Thyroid gland (tissue), 4 donors: ENCODE data around the gene MTG2.

ENCODE experiments used
- POLR2A ChIP-seq, 2 donors: fragments of 450-650 bp; IDR thresholded peaks; one replicate each; pipeline ENCODE4 v1.6.1; 2017; ENCODE audit warnings: antibody characterized with exemption in 2 of 2, mild to moderate bottlenecking in 2 of 2, moderate library complexity in 1 of 2
- TF ChIP-seq, protein P1 (sequence below), 6 experiments: fragments of 200-600 bp in 3 of 6; fragments of 450-650 bp in 3 of 6; sonication (generic) in 3 of 6; IDR thresholded peaks; one replicate each; pipeline ENCODE4 v1.5.1; 2016 to 2019; ENCODE audit warnings: antibody characterized with exemption in 6 of 6, mild to moderate bottlenecking in 2 of 6, inconsistent platforms in 1 of 6, moderate library complexity in 1 of 6

GRCh38 chr20:62229667-62230066, 46.8 kb downstream of the MTG2 start:
- TF ChIP-seq, protein P1, sequence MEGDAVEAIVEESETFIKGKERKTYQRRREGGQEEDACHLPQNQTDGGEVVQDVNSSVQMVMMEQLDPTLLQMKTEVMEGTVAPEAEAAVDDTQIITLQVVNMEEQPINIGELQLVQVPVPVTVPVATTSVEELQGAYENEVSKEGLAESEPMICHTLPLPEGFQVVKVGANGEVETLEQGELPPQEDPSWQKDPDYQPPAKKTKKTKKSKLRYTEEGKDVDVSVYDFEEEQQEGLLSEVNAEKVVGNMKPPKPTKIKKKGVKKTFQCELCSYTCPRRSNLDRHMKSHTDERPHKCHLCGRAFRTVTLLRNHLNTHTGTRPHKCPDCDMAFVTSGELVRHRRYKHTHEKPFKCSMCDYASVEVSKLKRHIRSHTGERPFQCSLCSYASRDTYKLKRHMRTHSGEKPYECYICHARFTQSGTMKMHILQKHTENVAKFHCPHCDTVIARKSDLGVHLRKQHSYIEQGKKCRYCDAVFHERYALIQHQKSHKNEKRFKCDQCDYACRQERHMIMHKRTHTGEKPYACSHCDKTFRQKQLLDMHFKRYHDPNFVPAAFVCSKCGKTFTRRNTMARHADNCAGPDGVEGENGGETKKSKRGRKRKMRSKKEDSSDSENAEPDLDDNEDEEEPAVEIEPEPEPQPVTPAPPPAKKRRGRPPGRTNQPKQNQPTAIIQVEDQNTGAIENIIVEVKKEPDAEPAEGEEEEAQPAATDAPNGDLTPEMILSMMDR (IDR thresholded peaks at IDR 0.05), result no peak
- no peak for TF ChIP-seq POLR2A (IDR thresholded peaks at IDR 0.05)
